GM19397 (cell line): ENCODE measurements around the gene TRAPPC5.

Experiments
- ATAC-seq: cut with Tn5 transposase; IDR thresholded peaks from one replicate; pipeline ENCODE4 v1.9.1; 2021; ENCODE audit warnings: mild to moderate bottlenecking, moderate library complexity; ENCODE audit not compliant: unreplicated experiment

TRAPPC5 gene

DNA sequence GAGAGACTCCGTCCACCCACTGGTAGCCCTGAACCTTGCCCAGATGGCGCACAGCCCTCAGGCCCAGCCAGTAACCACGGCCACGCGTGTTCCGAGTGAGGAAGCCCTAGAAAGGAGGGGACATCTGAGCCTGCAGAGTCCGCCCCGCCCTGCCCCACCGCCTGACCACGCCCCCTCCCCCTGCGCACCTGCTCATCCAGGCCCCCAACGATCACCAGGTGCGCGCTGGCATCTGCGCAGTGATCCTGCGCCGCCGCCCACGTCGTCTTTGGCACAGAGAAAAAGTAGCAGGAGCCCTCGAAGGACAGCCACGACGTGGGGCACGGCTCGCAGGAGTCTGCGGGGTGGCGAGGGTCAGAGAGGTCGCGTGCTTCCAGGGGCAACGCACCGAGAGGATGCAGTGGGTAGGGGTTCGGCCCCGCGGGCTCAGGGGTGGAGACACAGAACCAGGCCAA is 49.2 kb downstream of the TRAPPC5 start:
- no peak for ATAC-seq

DNA sequence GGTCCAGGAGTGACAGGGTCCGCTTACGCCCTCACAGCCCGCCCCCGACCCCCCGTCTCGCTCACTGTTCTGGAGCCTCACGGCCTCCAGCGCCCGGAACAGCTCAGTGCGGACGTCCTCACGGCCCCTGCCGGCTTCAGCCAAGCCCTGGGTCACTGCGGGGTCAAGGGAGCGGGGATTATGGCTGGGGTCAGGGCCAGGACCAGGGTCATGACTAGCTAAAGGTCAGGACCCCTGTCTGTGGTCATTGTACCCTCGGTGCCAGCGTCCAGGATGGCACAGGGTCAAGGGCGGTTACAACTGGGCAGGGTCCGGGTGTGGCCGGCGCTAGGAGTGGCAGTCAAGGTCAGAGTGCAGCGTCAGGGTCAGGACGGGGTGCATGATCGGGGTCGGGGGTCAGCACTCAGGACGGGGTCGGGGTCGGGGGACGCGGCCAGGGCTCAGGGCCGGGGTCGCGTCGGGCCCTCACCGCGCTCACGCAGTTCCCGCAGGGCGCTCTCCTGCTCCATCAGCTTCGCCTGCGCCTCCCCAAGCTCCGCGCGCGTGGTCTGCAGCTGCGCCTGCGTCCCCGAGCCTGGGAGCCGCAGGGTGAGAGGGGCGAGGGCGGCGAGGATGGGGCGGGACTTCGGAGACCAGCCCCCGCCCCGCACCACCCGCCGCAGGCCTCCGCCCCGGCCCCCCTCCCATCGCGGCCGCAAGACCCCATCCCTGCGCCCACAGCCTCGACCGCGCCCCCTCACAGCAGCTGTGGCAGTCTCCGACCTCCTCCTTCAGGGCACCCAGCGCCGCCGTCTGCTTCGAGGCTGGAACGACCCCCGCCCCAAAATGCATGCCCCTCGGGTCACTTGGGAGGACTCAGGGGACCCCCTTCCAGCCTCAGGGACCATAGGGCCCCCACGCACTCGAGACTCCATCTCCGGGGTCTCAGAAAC is 49.9 kb downstream of the TRAPPC5 start:
- no peak for ATAC-seq

- ATAC-seq: no peak
Measured at GRCh38 chr19:7731218-7731595, 50.6 kb downstream of the TRAPPC5 start.

- no peak for ATAC-seq
Measured at GRCh38 chr19:7731615-7732014, 51.0 kb downstream of the TRAPPC5 start.

DNA sequence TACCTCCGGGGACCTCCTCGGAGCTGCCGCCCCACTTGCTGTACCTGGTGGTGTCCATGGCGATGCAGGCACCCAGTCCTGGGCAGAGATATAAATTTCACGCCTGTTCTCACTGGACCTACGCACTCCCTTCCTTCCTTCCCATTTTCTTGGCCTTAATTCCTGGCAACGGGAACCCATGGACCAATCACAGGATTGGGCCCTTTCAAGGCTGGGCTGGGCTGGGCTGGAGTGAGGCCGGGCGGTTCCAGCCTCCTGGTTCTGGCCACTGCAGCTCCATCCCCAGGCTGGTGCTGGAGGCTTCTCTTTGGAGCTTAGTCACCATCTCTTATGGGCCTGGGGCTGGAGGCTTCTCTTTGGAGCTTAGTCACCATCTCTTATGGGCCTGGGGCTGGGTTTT is 51.4 kb downstream of the TRAPPC5 start, which contains the start of gene CLEC4G:
Gene CLEC4G (minus strand): TSS at position 66 of the 400 bp plus-strand sequence. CDS start 8 bp downstream, at position 58.
- no peak for ATAC-seq

DNA sequence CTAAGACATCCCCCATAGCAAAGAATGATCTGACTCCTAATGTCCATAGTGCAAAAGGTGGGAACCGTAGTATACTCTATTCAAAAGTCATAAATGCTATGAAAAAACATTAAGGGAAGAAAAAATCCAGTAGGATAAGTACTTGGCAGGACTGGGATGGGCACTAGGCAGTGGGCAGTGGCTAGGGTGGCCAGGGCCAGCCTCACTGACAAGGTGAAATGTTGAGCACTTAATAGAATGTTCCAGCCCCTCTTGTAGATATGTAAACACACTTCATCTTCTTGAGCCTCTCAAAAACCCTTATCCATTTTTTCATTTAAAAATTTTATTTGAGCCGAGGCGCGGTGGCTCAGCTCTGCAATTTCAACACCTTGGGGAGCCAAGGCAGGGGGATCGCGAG is 52.7 kb downstream of the TRAPPC5 start:
- ATAC-seq: no peak

GRCh38 chr19:7734220-7735203 is 53.9 kb downstream of the TRAPPC5 start:
- no peak for ATAC-seq

- no peak for ATAC-seq
Measured at GRCh38 chr19:7736148-7736547, 55.5 kb downstream of the TRAPPC5 start.

GRCh38 chr19:7737215-7737614 is 56.6 kb downstream of the TRAPPC5 start:
- ATAC-seq: no peak
